ENCODE results near the gene PEX5L.

DNA sequence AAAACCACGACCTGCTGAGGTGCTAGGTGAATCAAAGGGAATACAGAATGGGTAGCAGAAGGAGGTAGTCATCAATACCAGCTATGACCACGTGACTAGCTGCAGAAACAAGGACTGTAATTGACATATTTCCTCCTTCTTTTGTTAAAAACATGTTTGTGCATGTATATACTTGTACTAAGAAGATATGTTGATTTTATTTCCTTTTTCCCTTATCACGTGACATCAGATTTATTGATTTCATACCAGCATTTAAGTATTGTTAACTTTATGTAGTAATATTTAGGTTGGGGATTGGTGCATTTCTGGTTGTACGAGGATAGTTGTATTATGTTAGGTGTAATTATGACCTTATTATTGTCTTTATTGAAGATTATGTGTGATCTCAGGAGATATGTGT, 36.2 kb downstream of the PEX5L start:
- TF ChIP-seq, protein P1, sequence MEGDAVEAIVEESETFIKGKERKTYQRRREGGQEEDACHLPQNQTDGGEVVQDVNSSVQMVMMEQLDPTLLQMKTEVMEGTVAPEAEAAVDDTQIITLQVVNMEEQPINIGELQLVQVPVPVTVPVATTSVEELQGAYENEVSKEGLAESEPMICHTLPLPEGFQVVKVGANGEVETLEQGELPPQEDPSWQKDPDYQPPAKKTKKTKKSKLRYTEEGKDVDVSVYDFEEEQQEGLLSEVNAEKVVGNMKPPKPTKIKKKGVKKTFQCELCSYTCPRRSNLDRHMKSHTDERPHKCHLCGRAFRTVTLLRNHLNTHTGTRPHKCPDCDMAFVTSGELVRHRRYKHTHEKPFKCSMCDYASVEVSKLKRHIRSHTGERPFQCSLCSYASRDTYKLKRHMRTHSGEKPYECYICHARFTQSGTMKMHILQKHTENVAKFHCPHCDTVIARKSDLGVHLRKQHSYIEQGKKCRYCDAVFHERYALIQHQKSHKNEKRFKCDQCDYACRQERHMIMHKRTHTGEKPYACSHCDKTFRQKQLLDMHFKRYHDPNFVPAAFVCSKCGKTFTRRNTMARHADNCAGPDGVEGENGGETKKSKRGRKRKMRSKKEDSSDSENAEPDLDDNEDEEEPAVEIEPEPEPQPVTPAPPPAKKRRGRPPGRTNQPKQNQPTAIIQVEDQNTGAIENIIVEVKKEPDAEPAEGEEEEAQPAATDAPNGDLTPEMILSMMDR (IDR thresholded peaks at IDR 0.05) = no peak
- TF ChIP-seq POLR2A (IDR thresholded peaks at IDR 0.05) = no peak
